Keratinocyte (primary cell): ENCODE measurements around the gene MACIR. TPM values are rescaled to one million over a fixed set of nuclear protein-coding genes. Genes with fewer than 3 reads are reported as not detected.
"Not testable (repeated sequence)": the region's sequence is repeated elsewhere in the genome, so short reads cannot be mapped to it uniquely, and the experiment has no call there.

ENCODE experiments used
- DNase-seq: peaks from one replicate; pipeline ENCODE4 v3.0.0-alpha.2; 2011; ENCODE audit warnings: low read depth, missing footprints, low spot score
- FAIRE-seq: peaks from 2 replicates; lab custom pipeline; 2011; peaks lifted over from hg19 to GRCh38; lab: Jason Lieb, UNC
- H2AFZ ChIP-seq: 2 replicates; pipeline ENCODE4 v1.6.0; 2012; ENCODE audit warnings: low read length, control low read depth, inconsistent platforms; ENCODE audit not compliant: control insufficient read depth
- H3K27ac ChIP-seq: 2 replicates; pipeline ENCODE4 v1.5.1; 2011; ENCODE audit warnings: low read length; ENCODE audit not compliant: control insufficient read depth, insufficient read depth
- H3K27me3 ChIP-seq: 3 replicates; pipeline ENCODE4 v1.6.0; 2011; ENCODE audit warnings: low read length; ENCODE audit not compliant: control insufficient read depth, insufficient read depth; ENCODE audit errors: extremely low read depth
- H3K36me3 ChIP-seq, 2 experiments: 2 replicates in 1 of 2; 3 replicates in 1 of 2; pipeline ENCODE4 v1.5.1; 2011; ENCODE audit warnings: low read length in 2 of 2, mild to moderate bottlenecking in 1 of 2; ENCODE audit not compliant: control insufficient read depth in 2 of 2, insufficient read depth in 2 of 2; ENCODE audit errors: extremely low read depth in 1 of 2
- H3K4me1 ChIP-seq: 3 replicates; pipeline ENCODE4 v1.5.1; 2011; ENCODE audit warnings: low read length; ENCODE audit not compliant: control insufficient read depth, insufficient read depth; ENCODE audit errors: extremely low read depth
- H3K4me2 ChIP-seq: 3 replicates; pipeline ENCODE4 v1.6.0; 2011; ENCODE audit warnings: low read depth, low read length; ENCODE audit not compliant: control insufficient read depth, insufficient read depth; ENCODE audit errors: extremely low read depth
- H3K4me3 ChIP-seq, 3 experiments: fragments of 200-600 bp in 1 of 3; sonication (generic) in 1 of 3; 2 replicates in 2 of 3; 3 replicates in 1 of 3; pipeline ENCODE4 v1.5.1; 2011 to 2016; ENCODE audit warnings: low read length in 3 of 3, mild to moderate bottlenecking in 3 of 3, control low read depth in 2 of 3, inconsistent platforms in 1 of 3, low read depth in 1 of 3, mixed read lengths in 1 of 3, mixed run types in 1 of 3, moderate library complexity in 1 of 3; ENCODE audit not compliant: control insufficient read depth in 2 of 3, insufficient read depth in 2 of 3; ENCODE audit errors: extremely low read depth in 1 of 3
- H3K79me2 ChIP-seq: 2 replicates; pipeline ENCODE4 v1.6.0; 2012; ENCODE audit warnings: low read length; ENCODE audit not compliant: control insufficient read depth, insufficient read depth
- H3K9ac ChIP-seq: 3 replicates; pipeline ENCODE4 v1.6.0; 2011; ENCODE audit warnings: low read length; ENCODE audit not compliant: control insufficient read depth, insufficient read depth; ENCODE audit errors: extremely low read depth
- H3K9me1 ChIP-seq: 3 replicates; pipeline ENCODE4 v1.6.0; 2011; ENCODE audit warnings: low read length; ENCODE audit not compliant: control insufficient read depth, insufficient read depth; ENCODE audit errors: extremely low read depth
- H3K9me3 ChIP-seq: 2 replicates; pipeline ENCODE4 v1.5.1; 2012; ENCODE audit warnings: low read depth, low read length; ENCODE audit not compliant: control insufficient read depth
- H4K20me1 ChIP-seq: 3 replicates; pipeline ENCODE4 v1.6.0; 2011; ENCODE audit warnings: low read length; ENCODE audit not compliant: control insufficient read depth, insufficient read depth; ENCODE audit errors: extremely low read depth
- EZH2 ChIP-seq: IDR thresholded peaks from one replicate; pipeline ENCODE4 v1.6.1; 2012; ENCODE audit warnings: inconsistent platforms, mild to moderate bottlenecking, low read length, moderate library complexity
- dilution Hi-C: fragments of 300-500 bp; cut with MboI; formaldehyde crosslinking; loops from one replicate; pipeline ENCODE4 v1.7.0; 2020; ENCODE audit warnings: low sequenced_read_pairs; ENCODE audit not compliant: extremely low pct_ligation_motif_present
- polyA plus RNA-seq, 5 experiments: library from polyadenylated mRNA; depleted of rRNA in 3 of 5; stranded (reverse) in 3 of 5; stranded (forward) in 1 of 5; unstranded in 1 of 5; fragments of >200 nt; gene quantifications; 1 replicate in 1 of 5; 2 replicates in 3 of 5; 3 replicates in 1 of 5; pipeline versions ENCODE4 v1.2.1 to v1.2.3, GENCODE V29; 2011 to 2012; ENCODE audit warnings: missing spikeins in 2 of 5, low read depth in 1 of 5, low replicate concordance in 1 of 5
- TF ChIP-seq, protein P1 (sequence below), 3 experiments: IDR thresholded peaks in 1 of 3; conservative IDR thresholded peaks in 1 of 3; optimal IDR thresholded peaks in 1 of 3; 2 replicates in 2 of 3; 3 replicates in 1 of 3; pipeline versions ENCODE3 to v1.5.1; 2011; ENCODE audit warnings: low read length in 3 of 3, mild to moderate bottlenecking in 3 of 3, moderate library complexity in 2 of 3, control low read depth in 1 of 3, inconsistent platforms in 1 of 3; ENCODE audit not compliant: insufficient read depth in 2 of 3; ENCODE audit errors: extremely low read depth in 1 of 3

The MACIR gene
- polyA plus RNA-seq, 1 donor (not counting 4 experiments of a cell fraction or from before 2014, with no cell fraction given) = 9.5 TPM

DNA sequence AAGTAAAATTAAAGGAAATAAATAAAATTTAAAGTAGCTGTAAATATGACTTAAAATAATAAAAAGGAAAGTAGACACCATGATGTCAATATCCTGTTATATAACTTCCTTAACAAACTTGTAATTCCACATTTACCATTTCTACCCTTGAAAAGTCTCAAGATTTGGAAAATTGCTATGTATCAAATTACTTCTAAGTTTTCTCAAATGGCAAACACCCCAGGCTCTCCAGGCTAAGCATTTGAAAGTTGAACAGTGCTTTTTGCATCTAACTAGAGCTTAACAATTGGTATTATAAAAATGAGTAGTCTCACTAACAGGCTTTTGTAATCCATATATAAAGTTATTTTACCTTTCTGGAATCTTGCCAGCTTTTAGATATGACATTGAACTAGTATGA, 41.5 kb upstream of the MACIR start:
- Histone ChIP-seq H3K9me1 (no peaks in the 10 kb centered on the region), H2AFZ (no peak overlapping the region), H3K9me3 (no peaks in the 10 kb centered on the region), H3K27ac (no peak overlapping the region), H3K27me3 (no peaks in the 10 kb centered on the region), H3K9ac (no peak overlapping the region), H3K36me3 (no peaks in the 10 kb centered on the region), H3K4me2 (no peak overlapping the region), H3K4me3 (no peak overlapping the region), H3K4me1 (no peaks in the 10 kb centered on the region), H4K20me1 (no peaks in the 10 kb centered on the region), H3K79me2 (no peaks in the 10 kb centered on the region)
- TF ChIP-seq, protein P1, sequence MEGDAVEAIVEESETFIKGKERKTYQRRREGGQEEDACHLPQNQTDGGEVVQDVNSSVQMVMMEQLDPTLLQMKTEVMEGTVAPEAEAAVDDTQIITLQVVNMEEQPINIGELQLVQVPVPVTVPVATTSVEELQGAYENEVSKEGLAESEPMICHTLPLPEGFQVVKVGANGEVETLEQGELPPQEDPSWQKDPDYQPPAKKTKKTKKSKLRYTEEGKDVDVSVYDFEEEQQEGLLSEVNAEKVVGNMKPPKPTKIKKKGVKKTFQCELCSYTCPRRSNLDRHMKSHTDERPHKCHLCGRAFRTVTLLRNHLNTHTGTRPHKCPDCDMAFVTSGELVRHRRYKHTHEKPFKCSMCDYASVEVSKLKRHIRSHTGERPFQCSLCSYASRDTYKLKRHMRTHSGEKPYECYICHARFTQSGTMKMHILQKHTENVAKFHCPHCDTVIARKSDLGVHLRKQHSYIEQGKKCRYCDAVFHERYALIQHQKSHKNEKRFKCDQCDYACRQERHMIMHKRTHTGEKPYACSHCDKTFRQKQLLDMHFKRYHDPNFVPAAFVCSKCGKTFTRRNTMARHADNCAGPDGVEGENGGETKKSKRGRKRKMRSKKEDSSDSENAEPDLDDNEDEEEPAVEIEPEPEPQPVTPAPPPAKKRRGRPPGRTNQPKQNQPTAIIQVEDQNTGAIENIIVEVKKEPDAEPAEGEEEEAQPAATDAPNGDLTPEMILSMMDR (optimal IDR thresholded peaks at IDR 0.05 in 1 of 3, IDR thresholded peaks at IDR 0.05 in 1 of 3, conservative IDR thresholded peaks at IDR 0.05 in 1 of 3; ENCODE audit: extremely low read depth in 1 of 3, insufficient read depth in 2 of 3, low read length in 3 of 3) = no peak
- TF ChIP-seq EZH2 = no peak
- DNase-seq (no peak), FAIRE-seq (no peak)
- dilution Hi-C loops = no loop called here

DNA sequence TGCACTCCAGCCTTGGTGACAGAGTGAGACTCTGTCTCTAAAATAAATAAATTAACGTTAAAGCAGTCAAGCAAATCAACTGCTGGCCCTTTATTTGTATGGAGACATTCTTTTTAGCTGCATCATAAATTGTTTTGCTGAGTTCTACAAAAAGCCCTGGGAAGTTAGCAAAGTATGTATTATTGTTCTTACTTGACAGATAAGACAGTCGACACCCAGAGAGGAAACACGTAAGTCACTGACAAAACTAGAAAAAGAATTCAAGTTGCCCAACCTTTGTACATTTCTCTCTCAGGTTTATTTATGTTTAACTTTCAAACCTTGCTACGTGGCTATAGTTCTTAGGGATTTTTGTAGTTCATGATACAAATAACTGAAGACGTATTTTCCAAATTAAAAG, 40.4 kb upstream of the MACIR start:
- no peaks in the 10 kb centered on the region for H4K20me1 ChIP-seq
- no peaks in the 10 kb centered on the region for H3K79me2 ChIP-seq
- no peak overlapping the region for H3K4me2 ChIP-seq
- no peaks in the 10 kb centered on the region for H3K9me1 ChIP-seq
- no peak for FAIRE-seq
- H3K27ac ChIP-seq = no peak overlapping the region
- no peaks in the 10 kb centered on the region for H3K9me3 ChIP-seq
- no peaks in the 10 kb centered on the region for H3K4me1 ChIP-seq
- no peak overlapping the region for H3K4me3 ChIP-seq
- no peak for DNase-seq
- dilution Hi-C loops = no loop called here
- H3K9ac ChIP-seq = no peak overlapping the region
- TF ChIP-seq EZH2 = no peak
- TF ChIP-seq, protein P1 (optimal IDR thresholded peaks at IDR 0.05 in 1 of 3, IDR thresholded peaks at IDR 0.05 in 1 of 3, conservative IDR thresholded peaks at IDR 0.05 in 1 of 3; ENCODE audit: extremely low read depth in 1 of 3, insufficient read depth in 2 of 3, low read length in 3 of 3) = no peak
- H3K36me3 ChIP-seq = no peaks in the 10 kb centered on the region
- no peak overlapping the region for H2AFZ ChIP-seq
- no peaks in the 10 kb centered on the region for H3K27me3 ChIP-seq

DNA sequence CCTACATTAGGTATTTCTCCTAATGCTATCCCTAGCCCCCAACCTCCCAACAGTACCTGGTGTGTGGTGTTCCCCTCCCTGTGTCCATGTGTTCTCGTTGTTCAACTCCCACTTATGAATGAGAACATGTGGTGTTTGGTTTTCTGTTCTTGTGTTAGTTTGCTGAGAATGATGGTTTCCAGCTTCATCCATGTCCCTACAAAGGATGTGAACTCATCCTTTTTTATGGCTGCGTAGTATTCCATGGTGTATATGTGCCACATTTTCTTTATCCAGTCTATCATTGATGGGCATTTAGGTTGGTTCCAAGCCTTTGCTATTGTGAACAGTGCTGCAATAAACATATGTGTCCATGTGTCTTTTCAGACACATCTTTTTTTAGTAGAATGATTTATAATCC, 39.5 kb upstream of the MACIR start:
- H3K9ac ChIP-seq, H3K36me3 ChIP-seq, H3K27ac ChIP-seq, FAIRE-seq, dilution Hi-C loops, H3K4me3 ChIP-seq, H4K20me1 ChIP-seq, H3K4me2 ChIP-seq, H2AFZ ChIP-seq, H3K9me1 ChIP-seq, H3K79me2 ChIP-seq, DNase-seq, H3K9me3 ChIP-seq, H3K4me1 ChIP-seq, H3K27me3 ChIP-seq: not testable (repeated sequence)
